AG04450 (cell line): ENCODE results near the gene TREH. TPM values are rescaled to one million over a fixed set of nuclear protein-coding genes. Genes with fewer than 3 reads are reported as not detected.

Source experiments
- CTCF ChIA-PET: fragments of 300-600, 350-600 bp; formaldehyde crosslinking; extraction: SDS; loops from one replicate; lab custom pipeline; 2022; ENCODE audit warnings: antibody characterized with exemption, inconsistent platforms; lab: Charles Lee
- POLR2A ChIA-PET: fragments of 350-600 bp; formaldehyde crosslinking; extraction: SDS; loops from one replicate; lab custom pipeline; 2021; ENCODE audit warnings: antibody characterized with exemption, inconsistent platforms; lab: Yijun Ruan, JAX
- DNase-seq: peaks from one replicate; pipeline ENCODE4 v3.0.0-alpha.2; 2011; ENCODE audit warnings: low read depth, low spot score
- H3K27ac ChIP-seq: one replicate; pipeline ENCODE4 v1.5.1; 2012; ENCODE audit warnings: low read depth, low read length, control low read depth
- H3K27me3 ChIP-seq: one replicate; pipeline ENCODE4 v1.6.0; 2012; ENCODE audit warnings: low read length; ENCODE audit not compliant: control insufficient read depth, insufficient read depth
- H3K4me3 ChIP-seq: 2 replicates; pipeline ENCODE4 v1.5.1; 2011; ENCODE audit warnings: mild to moderate bottlenecking, low read depth, low read length, control low read depth
- H3K9me3 ChIP-seq: 2 replicates; pipeline ENCODE4 v1.5.1; 2012; ENCODE audit warnings: low read length; ENCODE audit not compliant: control insufficient read depth, insufficient read depth
- polyA plus RNA-seq: library from polyadenylated mRNA; depleted of rRNA; stranded (reverse); fragments of >200 nt; gene quantifications from 2 replicates; pipeline ENCODE4 v1.2.3, GENCODE V29; 2011
- TF ChIP-seq, protein P1 (sequence below): IDR thresholded peaks from 2 replicates; pipeline ENCODE4 v1.5.1; 2011; ENCODE audit warnings: low read depth, low read length, control low read depth, inconsistent platforms

The TREH gene
- polyA plus RNA-seq, 1 experiment = not detected

DNA sequence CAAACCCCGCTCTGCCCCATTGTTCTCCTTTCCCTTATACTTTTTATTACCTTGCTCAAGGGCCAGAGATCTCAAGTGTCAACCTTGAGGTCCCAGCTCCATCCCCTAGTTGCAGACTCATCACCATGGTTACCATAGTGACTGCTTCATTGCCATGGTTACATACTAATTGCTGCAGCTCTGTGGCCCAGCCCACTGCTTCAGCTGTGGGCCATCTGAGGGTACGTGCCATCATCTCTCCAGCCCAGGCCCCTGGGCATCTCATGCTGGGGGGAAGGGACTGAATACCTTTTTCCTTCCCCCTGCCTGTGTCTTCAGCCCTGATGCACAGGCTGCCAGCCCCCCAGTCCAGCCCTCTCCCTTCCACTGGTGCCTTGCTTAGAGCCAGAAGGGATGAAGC lies 22.2 kb downstream of the TREH start:
- Histone ChIP-seq H3K4me3 (no peak overlapping the region), H3K9me3 (no peaks in the 10 kb centered on the region), H3K27me3 (no peaks in the 10 kb centered on the region), H3K27ac (no peak overlapping the region)
- ChIA-PET POLR2A (interaction anchor here (0.6 kb wide), 1 partner anchor 255 kb away, joined by 4 read pairs; no protein-coding TSS in a partner anchor), CTCF (interaction anchor here (1.5 kb wide), 1 partner anchor 62 kb away, joined by 6 read pairs; no protein-coding TSS in a partner anchor)
- TF ChIP-seq, protein P1, sequence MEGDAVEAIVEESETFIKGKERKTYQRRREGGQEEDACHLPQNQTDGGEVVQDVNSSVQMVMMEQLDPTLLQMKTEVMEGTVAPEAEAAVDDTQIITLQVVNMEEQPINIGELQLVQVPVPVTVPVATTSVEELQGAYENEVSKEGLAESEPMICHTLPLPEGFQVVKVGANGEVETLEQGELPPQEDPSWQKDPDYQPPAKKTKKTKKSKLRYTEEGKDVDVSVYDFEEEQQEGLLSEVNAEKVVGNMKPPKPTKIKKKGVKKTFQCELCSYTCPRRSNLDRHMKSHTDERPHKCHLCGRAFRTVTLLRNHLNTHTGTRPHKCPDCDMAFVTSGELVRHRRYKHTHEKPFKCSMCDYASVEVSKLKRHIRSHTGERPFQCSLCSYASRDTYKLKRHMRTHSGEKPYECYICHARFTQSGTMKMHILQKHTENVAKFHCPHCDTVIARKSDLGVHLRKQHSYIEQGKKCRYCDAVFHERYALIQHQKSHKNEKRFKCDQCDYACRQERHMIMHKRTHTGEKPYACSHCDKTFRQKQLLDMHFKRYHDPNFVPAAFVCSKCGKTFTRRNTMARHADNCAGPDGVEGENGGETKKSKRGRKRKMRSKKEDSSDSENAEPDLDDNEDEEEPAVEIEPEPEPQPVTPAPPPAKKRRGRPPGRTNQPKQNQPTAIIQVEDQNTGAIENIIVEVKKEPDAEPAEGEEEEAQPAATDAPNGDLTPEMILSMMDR = no peak
- DNase-seq = no peak

DNA sequence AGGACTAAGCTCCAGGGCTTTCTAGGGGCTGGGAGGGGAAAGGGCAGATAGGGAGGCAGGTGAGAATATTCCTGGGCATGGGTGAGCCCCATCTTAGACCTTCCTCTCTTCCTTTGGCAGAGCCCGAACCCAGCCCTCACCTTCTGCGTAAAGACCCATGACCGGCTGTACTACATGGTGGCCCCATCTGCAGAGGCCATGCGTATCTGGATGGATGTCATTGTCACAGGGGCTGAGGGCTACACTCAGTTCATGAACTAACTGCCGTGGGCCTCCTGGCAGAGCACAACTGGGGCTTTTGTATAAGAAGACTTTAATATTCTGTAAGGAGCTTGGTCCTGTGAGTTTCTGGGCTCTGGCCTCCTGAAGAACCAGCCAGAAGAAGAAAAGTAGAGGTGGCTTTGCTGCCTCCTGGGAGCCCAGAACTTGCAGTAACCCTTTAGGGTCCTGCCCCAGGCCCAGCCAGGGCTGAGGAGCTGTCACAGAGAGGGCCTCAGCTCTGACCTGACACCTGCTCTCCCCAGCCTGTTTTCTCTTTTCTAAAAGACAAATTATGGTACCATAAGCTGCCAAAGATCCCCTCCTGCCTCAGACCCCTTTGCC lies 22.8 kb downstream of the TREH start:
- Histone ChIP-seq H3K27me3 (no peaks in the 10 kb centered on the region), H3K4me3 (no peak overlapping the region), H3K9me3 (no peaks in the 10 kb centered on the region), H3K27ac (no peak overlapping the region)
- TF ChIP-seq, protein P1 = no peak
- no peak for DNase-seq
- ChIA-PET CTCF (interaction anchor here (0.5 kb wide), 1 partner anchor 279 kb away, joined by 8 read pairs; no protein-coding TSS in a partner anchor), POLR2A (interaction anchor here (0.5 to 0.6 kb wide), 2 partner anchors 254 to 429 kb away, joined by 3 to 4 read pairs; no protein-coding TSS in a partner anchor)

DNA sequence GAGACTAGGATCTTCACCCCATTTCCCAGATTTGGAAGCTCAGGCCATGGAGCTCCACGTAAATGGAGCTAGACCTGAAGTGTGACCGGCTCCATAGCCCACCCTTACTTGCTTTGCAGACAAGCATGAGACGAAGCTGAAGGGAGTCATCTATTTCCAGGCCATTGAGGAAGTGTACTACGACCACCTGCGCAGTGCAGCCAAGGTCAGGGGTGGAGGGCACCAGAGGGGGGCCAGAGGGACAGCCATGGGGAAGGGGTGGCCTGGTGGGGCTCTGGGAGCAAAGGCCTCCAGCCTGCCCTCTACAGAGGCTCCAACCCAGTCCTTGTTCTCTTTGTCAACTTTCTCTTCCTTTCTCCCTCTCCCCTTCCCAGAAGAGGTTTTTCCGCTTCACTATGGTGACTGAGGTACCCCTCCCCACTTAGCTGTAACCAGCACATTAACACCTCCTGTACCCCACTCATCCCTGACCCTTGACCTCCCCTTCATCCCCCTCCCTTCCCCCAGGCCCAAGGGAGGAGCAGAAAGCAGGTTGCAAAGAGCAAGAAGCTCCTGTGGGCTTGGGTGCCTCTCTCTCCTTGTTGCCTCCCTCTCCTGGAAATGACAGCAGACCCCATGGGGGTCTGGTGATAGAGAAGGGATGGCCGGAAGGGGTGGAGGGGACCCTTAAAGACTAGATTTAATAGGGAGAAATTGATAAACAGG lies 23.8 kb downstream of the TREH start:
- Histone ChIP-seq H3K27me3 (no peaks in the 10 kb centered on the region), H3K9me3 (no peaks in the 10 kb centered on the region), H3K27ac (peak overlapping the region; percentile 11), H3K4me3 (no peak overlapping the region)
- CTCF ChIA-PET = interaction anchor here (0.6 kb wide), 1 partner anchor 84 kb away, joined by 3 read pairs; no protein-coding TSS in a partner anchor
- POLR2A ChIA-PET = no interaction called here
- TF ChIP-seq, protein P1 = no peak
- DNase-seq = no peak

DNA sequence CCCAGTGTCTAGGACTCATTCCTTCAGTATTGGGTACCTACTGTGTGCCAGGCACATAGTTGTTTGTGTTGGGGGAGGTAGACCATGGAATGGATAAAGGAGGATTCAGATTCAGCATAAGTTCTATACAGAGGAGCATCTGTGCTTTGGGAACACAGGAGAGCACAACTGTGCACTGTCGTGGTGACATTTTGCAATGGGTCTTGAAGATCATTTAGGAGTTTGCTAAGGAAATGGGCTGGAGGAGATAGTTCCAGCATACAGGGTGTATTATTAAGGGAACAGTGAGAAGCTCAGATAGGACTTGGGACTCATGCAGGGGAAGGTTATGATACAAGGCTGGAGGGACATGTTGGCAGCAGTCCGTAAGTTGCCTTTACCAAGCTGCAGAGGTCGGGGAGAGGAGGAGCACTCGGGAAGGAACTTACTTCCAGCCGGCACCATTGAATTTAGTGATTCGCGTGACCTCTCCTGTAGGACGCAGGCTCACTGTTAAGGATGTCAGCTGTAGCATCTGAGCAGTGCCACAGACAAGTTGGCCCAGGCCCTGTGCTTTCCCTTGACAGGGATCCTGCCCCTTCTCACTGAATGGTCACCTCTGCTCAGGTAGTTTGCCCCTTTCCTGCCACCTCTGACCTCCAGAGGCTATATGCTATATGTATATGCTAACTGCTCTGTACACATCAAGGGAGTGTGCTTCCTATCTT lies 25.6 kb downstream of the TREH start:
- H3K9me3 ChIP-seq = no peaks in the 10 kb centered on the region
- ChIA-PET POLR2A (interaction anchor here (0.6 to 1.2 kb wide), 2 partner anchors 21 to 25 kb away, joined by 3 read pairs; no protein-coding TSS in a partner anchor), CTCF (no interaction called here)
- TF ChIP-seq, protein P1 = no peak
- no peak overlapping the region for H3K27ac ChIP-seq
- no peaks in the 10 kb centered on the region for H3K27me3 ChIP-seq
- no peak for DNase-seq
- no peak overlapping the region for H3K4me3 ChIP-seq
